ENCODE data around the gene PYDC1. TPM values are rescaled to one million over a fixed set of nuclear protein-coding genes. Genes with fewer than 3 reads are reported as not detected.

The PYDC1 gene
- total and polyA plus RNA-seq, 2 of the 13 experiments (the other 11 are each of a cell fraction or from before 2014, with no cell fraction given) = not detected

- no peaks in the 10 kb centered on the region for H4K20me1 ChIP-seq (ENCODE audit: insufficient read depth, low read length)
- TF ChIP-seq RBM22 (optimal IDR thresholded peaks at IDR 0.05; ENCODE audit: low read length) (no peak), SCMH1 (CRISPR knock-in tag; IDR thresholded peaks at IDR 0.05; ENCODE audit: borderline replicate concordance) (no peak), ETV5 (CRISPR knock-in tag; IDR thresholded peaks at IDR 0.05; ENCODE audit: borderline replicate concordance) (no peak), ZNF160 (CRISPR knock-in tag; IDR thresholded peaks at IDR 0.05) (no peak), TOE1 (CRISPR knock-in tag; IDR thresholded peaks at IDR 0.05) (no peak), MYPOP (CRISPR knock-in tag; IDR thresholded peaks at IDR 0.05) (no peak), ZNF34 (CRISPR knock-in tag; IDR thresholded peaks at IDR 0.05; ENCODE audit: borderline replicate concordance) (no peak), ELF4 (CRISPR knock-in tag; IDR thresholded peaks at IDR 0.05; ENCODE audit: borderline replicate concordance) (no peak), XRCC5 (optimal IDR thresholded peaks at IDR 0.05; ENCODE audit: low read length) (no peak), CHD4 (IDR thresholded peaks at IDR 0.05; ENCODE audit: borderline replicate concordance, low read length) (no peak), ZNF280D (CRISPR knock-in tag; IDR thresholded peaks at IDR 0.05) (no peak), ZNF674 (CRISPR knock-in tag; IDR thresholded peaks at IDR 0.05; ENCODE audit: low read depth) (no peak), FOXO1 (CRISPR knock-in tag; IDR thresholded peaks at IDR 0.05) (no peak), ZFP62 (CRISPR knock-in tag; IDR thresholded peaks at IDR 0.05) (no peak), MLXIP (CRISPR knock-in tag; IDR thresholded peaks at IDR 0.05; ENCODE audit: borderline replicate concordance) (no peak), THAP8 (CRISPR knock-in tag; IDR thresholded peaks at IDR 0.05; ENCODE audit: borderline replicate concordance) (no peak)
- ATAC-seq (no peak), DNase-seq (ENCODE audit: low spot score) (no peak), FAIRE-seq (no peak)
- H3K79me2 ChIP-seq (ENCODE audit: insufficient read depth, low read length) = no peaks in the 10 kb centered on the region
- H2AFZ ChIP-seq (ENCODE audit: low read length) = no peak overlapping the region
- peaks cover 2 to 24% of the 10 kb centered on the region in 2 experiments; a peak in 3 of 5 replicates for H3K27me3 ChIP-seq (ENCODE audit: control insufficient read depth in 1 of 2, insufficient read depth in 2 of 2, low read length in 2 of 2)
- intact Hi-C loops (cut with micrococcal nuclease; ENCODE audit: unreplicated experiment) = no loop called here
- H3K36me3 ChIP-seq (replicated peaks in 1 of 2; ENCODE audit: control insufficient read depth in 1 of 2, insufficient read depth in 2 of 2, low read length in 2 of 2) = no peaks in the 10 kb centered on the region
- in situ Hi-C loops (cut with HindIII; ENCODE audit: extremely low pct_ligation_motif_present, low pct_unique_long_range_greater_than_20kb) = no loop called here
- BruUV-seq (replicated peaks) = no TSS peak
- H3K9me3 ChIP-seq (ENCODE audit: low read length) = no peaks in the 10 kb centered on the region
- no peak overlapping the region for H3K4me2 ChIP-seq (ENCODE audit: low read depth, low read length)
- H3K4me1 ChIP-seq (ENCODE audit: insufficient read depth, low read length) = peaks cover 8% of the 10 kb centered on the region
- H3K4me3 ChIP-seq (replicated peaks in 1 of 3; ENCODE audit: insufficient read depth in 1 of 3, low read depth in 2 of 3, low read length in 3 of 3) = no peak overlapping the region
- ChIA-PET CTCF (ENCODE audit: low intra/inter-chr PET ratio, low total read pairs) (no interaction called here), POLR2A (no interaction called here)
- H3K27ac ChIP-seq (ENCODE audit: extremely low read length, insufficient read depth, low read length) = no peak overlapping the region
- H3K9ac ChIP-seq (ENCODE audit: insufficient read depth, low read depth, low read length) = no peak overlapping the region
- WGBS (ENCODE audit: low lambda C conversion rate) = 71% methylated on average over 4 of the region's 4 CpGs
These were observed 41.4 kb upstream of the PYDC1 start for GRCh38 chr16:31258366-31258765.

Data from HepG2 (cell line).